ENCODE results near the gene CCDC83.
A peak's percentile ranks its signal among the peaks of the same experiment; 100 is the strongest.

CCDC83 gene

DNA sequence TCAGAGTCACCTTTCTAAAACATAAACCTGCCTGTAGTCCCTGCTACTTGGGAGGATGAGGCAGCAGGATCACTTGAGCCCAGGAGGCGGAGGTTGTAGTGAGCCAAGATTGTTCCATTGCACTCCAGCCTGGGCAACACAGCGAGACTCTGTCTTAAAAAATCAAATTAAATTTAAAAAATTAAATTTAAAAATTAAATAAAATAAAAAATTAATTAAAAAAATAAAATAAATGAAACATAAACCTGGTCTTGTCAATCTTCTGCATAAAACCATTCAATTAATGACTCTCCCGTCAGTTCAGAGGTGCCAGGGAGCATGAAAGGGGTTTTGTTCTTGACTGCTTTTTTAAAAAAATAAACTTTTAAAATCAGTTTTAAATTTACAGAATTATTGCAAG, 48.6 kb downstream of the CCDC83 start:
- H3K4me3 ChIP-seq (ENCODE audit: low read depth, low read length), result no peak overlapping the region

GRCh38 chr11:85912414-85912813, 57.2 kb downstream of the CCDC83 start:
- TF ChIP-seq POLR2A (IDR thresholded peaks at IDR 0.05; ENCODE audit: extremely low read depth, insufficient read length) (no peak), MYC (IDR thresholded peaks at IDR 0.05; ENCODE audit: low read depth, low read length) (no peak)
- TF ChIP-seq, protein P1, sequence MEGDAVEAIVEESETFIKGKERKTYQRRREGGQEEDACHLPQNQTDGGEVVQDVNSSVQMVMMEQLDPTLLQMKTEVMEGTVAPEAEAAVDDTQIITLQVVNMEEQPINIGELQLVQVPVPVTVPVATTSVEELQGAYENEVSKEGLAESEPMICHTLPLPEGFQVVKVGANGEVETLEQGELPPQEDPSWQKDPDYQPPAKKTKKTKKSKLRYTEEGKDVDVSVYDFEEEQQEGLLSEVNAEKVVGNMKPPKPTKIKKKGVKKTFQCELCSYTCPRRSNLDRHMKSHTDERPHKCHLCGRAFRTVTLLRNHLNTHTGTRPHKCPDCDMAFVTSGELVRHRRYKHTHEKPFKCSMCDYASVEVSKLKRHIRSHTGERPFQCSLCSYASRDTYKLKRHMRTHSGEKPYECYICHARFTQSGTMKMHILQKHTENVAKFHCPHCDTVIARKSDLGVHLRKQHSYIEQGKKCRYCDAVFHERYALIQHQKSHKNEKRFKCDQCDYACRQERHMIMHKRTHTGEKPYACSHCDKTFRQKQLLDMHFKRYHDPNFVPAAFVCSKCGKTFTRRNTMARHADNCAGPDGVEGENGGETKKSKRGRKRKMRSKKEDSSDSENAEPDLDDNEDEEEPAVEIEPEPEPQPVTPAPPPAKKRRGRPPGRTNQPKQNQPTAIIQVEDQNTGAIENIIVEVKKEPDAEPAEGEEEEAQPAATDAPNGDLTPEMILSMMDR (IDR thresholded peaks at IDR 0.05; ENCODE audit: low read depth, low read length), result no peak
- TF ChIP-seq, protein P2, sequence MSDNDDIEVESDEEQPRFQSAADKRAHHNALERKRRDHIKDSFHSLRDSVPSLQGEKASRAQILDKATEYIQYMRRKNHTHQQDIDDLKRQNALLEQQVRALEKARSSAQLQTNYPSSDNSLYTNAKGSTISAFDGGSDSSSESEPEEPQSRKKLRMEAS (IDR thresholded peaks at IDR 0.05; ENCODE audit: low read depth, low read length), result no peak
- no peak for DNase-seq (ENCODE audit: low read depth)
- no peak overlapping the region for H3K4me3 ChIP-seq (ENCODE audit: low read depth, low read length)

More for the DNA sequence above, 48.6 kb downstream of the CCDC83 start:
- DNase-seq (ENCODE audit: low read depth), result no peak
- TF ChIP-seq MYC (IDR thresholded peaks at IDR 0.05; ENCODE audit: low read depth, low read length), result no peak
- TF ChIP-seq, protein P2 (IDR thresholded peaks at IDR 0.05; ENCODE audit: low read depth, low read length), result no peak

DNA sequence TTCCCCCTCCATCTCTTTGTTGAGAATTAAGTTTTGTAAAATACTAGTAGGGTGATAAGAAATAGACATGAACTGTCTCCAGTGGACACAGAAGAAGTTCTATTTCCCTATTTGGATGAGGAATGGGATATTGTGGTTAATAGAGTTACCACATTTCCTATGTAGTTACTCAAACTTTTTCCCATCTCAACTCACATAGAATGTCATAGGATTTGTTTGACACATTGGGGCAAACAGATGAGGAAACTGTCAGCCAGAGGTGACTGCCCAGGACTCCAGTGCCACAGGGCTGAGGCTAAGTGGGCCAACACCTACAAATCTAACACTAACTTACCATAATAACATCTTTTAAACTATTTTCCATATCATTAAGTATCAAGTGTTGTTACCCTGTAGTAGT, 58.3 kb downstream of the CCDC83 start:
- no peak overlapping the region for H3K4me3 ChIP-seq (ENCODE audit: low read depth, low read length)
- TF ChIP-seq MYC (IDR thresholded peaks at IDR 0.05; ENCODE audit: low read depth, low read length) (no peak), POLR2A (IDR thresholded peaks at IDR 0.05; ENCODE audit: extremely low read depth, insufficient read length) (no peak)
- TF ChIP-seq, protein P1 (IDR thresholded peaks at IDR 0.05; ENCODE audit: low read depth, low read length), result no peak
- TF ChIP-seq, protein P2 (IDR thresholded peaks at IDR 0.05; ENCODE audit: low read depth, low read length), result no peak
- peak; percentile 28 for DNase-seq (ENCODE audit: low read depth)

DNA sequence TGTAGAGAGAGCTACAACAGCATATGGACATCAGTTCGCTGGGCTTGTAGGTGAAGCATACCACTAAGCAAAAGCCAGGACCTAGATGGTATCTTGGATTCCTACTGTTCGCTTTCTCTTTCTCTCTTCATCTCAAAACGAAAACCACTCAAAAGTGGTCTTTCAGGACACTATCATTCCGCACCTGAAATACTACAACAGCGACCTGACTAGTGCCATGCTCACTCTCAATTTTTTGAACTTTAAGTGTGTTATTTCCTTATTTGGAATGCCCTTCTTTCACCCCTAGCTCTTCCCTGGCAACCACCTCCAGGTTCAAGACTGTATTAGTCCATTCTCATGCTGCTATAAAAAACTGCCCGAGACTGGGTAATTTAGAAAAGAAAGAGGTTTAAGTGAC, 59.2 kb downstream of the CCDC83 start:
- H3K4me3 ChIP-seq (ENCODE audit: low read depth, low read length), result no peak overlapping the region
- TF ChIP-seq POLR2A (IDR thresholded peaks at IDR 0.05; ENCODE audit: extremely low read depth, insufficient read length) (no peak), MYC (IDR thresholded peaks at IDR 0.05; ENCODE audit: low read depth, low read length) (no peak)
- TF ChIP-seq, protein P1 (IDR thresholded peaks at IDR 0.05; ENCODE audit: low read depth, low read length), result no peak
- TF ChIP-seq, protein P2 (IDR thresholded peaks at IDR 0.05; ENCODE audit: low read depth, low read length), result no peak
- no peak for DNase-seq (ENCODE audit: low read depth)

- H3K4me3 ChIP-seq (ENCODE audit: low read depth, low read length), result no peak overlapping the region
- peak; percentile 78 for DNase-seq (ENCODE audit: low read depth)
- TF ChIP-seq, protein P2 (IDR thresholded peaks at IDR 0.05; ENCODE audit: low read depth, low read length), result no peak
- TF ChIP-seq MYC (IDR thresholded peaks at IDR 0.05; ENCODE audit: low read depth, low read length) (no peak), POLR2A (IDR thresholded peaks at IDR 0.05; ENCODE audit: extremely low read depth, insufficient read length) (no peak)
- TF ChIP-seq, protein P1 (IDR thresholded peaks at IDR 0.05; ENCODE audit: low read depth, low read length), result no peak
Observed at GRCh38 chr11:85918910-85919794, 64.0 kb downstream of the CCDC83 start.

GRCh38 chr11:85922367-85922766, 67.2 kb downstream of the CCDC83 start:
- no peak for DNase-seq (ENCODE audit: low read depth)
- H3K4me3 ChIP-seq (ENCODE audit: low read depth, low read length), result no peak overlapping the region
- TF ChIP-seq, protein P2 (IDR thresholded peaks at IDR 0.05; ENCODE audit: low read depth, low read length), result no peak
- TF ChIP-seq MYC (IDR thresholded peaks at IDR 0.05; ENCODE audit: low read depth, low read length) (no peak), POLR2A (IDR thresholded peaks at IDR 0.05; ENCODE audit: extremely low read depth, insufficient read length) (no peak)
- TF ChIP-seq, protein P1 (IDR thresholded peaks at IDR 0.05; ENCODE audit: low read depth, low read length), result no peak
